ENCODE measurements around the gene PDE5A. TPM values are rescaled to one million over a fixed set of nuclear protein-coding genes. Genes with fewer than 3 reads are reported as not detected.

PDE5A gene
- total RNA-seq, 1 experiment from 2014 or later = 8.1 TPM

GRCh38 chr4:119504616-119505015 is 124.0 kb downstream of the PDE5A start:
- H3K9me3 ChIP-seq (ENCODE audit: low read length) = no peaks in the 10 kb centered on the region
- DNase-seq (no peak), ATAC-seq (no peak)
- TF ChIP-seq CTCF (conservative IDR thresholded peaks at IDR 0.05; ENCODE audit: low read depth, low read length) = no peak
- TF ChIP-seq EZH2phosphoT487 (IDR thresholded peaks at IDR 0.05; ENCODE audit: borderline replicate concordance, low read length) = no peak
- no peaks in the 10 kb centered on the region for H3F3A ChIP-seq (ENCODE audit: low read length, unreplicated experiment)
- ChIA-PET POLR2A (ENCODE audit: unreplicated experiment) (no interaction called here), CTCF (no interaction called here)
- no peak overlapping the region for H3K9ac ChIP-seq (ENCODE audit: low read length)
- H3K9me2 ChIP-seq (replicated peaks; ENCODE audit: low read length) = no peaks in the 10 kb centered on the region
- peaks cover 6% of the 10 kb centered on the region for H3K36me3 ChIP-seq (ENCODE audit: low read depth, low read length)
- no peaks in the 10 kb centered on the region for H4K20me1 ChIP-seq (ENCODE audit: low read length)
- no peak overlapping the region for H2AFZ ChIP-seq (ENCODE audit: low read length)
- H3K4me2 ChIP-seq (ENCODE audit: low read length) = no peak overlapping the region
- no peaks in the 10 kb centered on the region for H3K27me3 ChIP-seq (ENCODE audit: low read length)
- H3K4me3 ChIP-seq (ENCODE audit: low read length) = no peak overlapping the region
- intact Hi-C loops (cut with micrococcal nuclease) = no loop called here
- no peaks in the 10 kb centered on the region for H3K79me2 ChIP-seq (ENCODE audit: low read length)
- no TSS peak for BruUV-seq (replicated peaks)
- H3K27ac ChIP-seq (ENCODE audit: low read length) = no peak overlapping the region
- H3K4me1 ChIP-seq (ENCODE audit: insufficient read depth, low read length) = no peaks in the 10 kb centered on the region

GRCh38 chr4:119501740-119502139 is 126.9 kb downstream of the PDE5A start:
- ChIA-PET POLR2A (ENCODE audit: unreplicated experiment) (no interaction called here), CTCF (no interaction called here)
- no peak overlapping the region for H2AFZ ChIP-seq (ENCODE audit: low read length)
- peaks cover 13% of the 10 kb centered on the region for H3K36me3 ChIP-seq (ENCODE audit: low read depth, low read length)
- no peak for ATAC-seq
- H3K9me2 ChIP-seq (replicated peaks; ENCODE audit: low read length) = no peaks in the 10 kb centered on the region
- no peaks in the 10 kb centered on the region for H4K20me1 ChIP-seq (ENCODE audit: low read length)
- BruUV-seq (replicated peaks) = no TSS peak
- no peak overlapping the region for H3K9ac ChIP-seq (ENCODE audit: low read length)
- DNase-seq = no peak
- H3K27me3 ChIP-seq (ENCODE audit: low read length) = no peaks in the 10 kb centered on the region
- H3K4me2 ChIP-seq (ENCODE audit: low read length) = no peak overlapping the region
- no peaks in the 10 kb centered on the region for H3K9me3 ChIP-seq (ENCODE audit: low read length)
- H3K79me2 ChIP-seq (ENCODE audit: low read length) = no peaks in the 10 kb centered on the region
- no peak overlapping the region for H3K27ac ChIP-seq (ENCODE audit: low read length)
- H3F3A ChIP-seq (ENCODE audit: low read length, unreplicated experiment) = no peaks in the 10 kb centered on the region
- intact Hi-C loops (cut with micrococcal nuclease) = no loop called here
- no peak overlapping the region for H3K4me3 ChIP-seq (ENCODE audit: low read length)
- H3K4me1 ChIP-seq (ENCODE audit: insufficient read depth, low read length) = no peaks in the 10 kb centered on the region
- TF ChIP-seq EZH2 (IDR thresholded peaks at IDR 0.05; ENCODE audit: low read length, unreplicated experiment) = no peak
- no peak for TF ChIP-seq CTCF (conservative IDR thresholded peaks at IDR 0.05; ENCODE audit: low read depth, low read length)
- no peak for TF ChIP-seq EZH2phosphoT487 (IDR thresholded peaks at IDR 0.05; ENCODE audit: borderline replicate concordance, low read length)

- intact Hi-C loops (cut with micrococcal nuclease) = no loop called here
- Histone ChIP-seq H3K9me3 (ENCODE audit: low read length) (no peaks in the 10 kb centered on the region), H3K4me3 (ENCODE audit: low read length) (no peak overlapping the region), H3K4me1 (ENCODE audit: insufficient read depth, low read length) (no peaks in the 10 kb centered on the region), H3K9ac (ENCODE audit: low read length) (no peak overlapping the region), H3K27ac (ENCODE audit: low read length) (no peak overlapping the region), H3K79me2 (ENCODE audit: low read length) (no peaks in the 10 kb centered on the region), H3K4me2 (ENCODE audit: low read length) (no peak overlapping the region), H2AFZ (ENCODE audit: low read length) (no peak overlapping the region), H3K27me3 (ENCODE audit: low read length) (no peaks in the 10 kb centered on the region), H4K20me1 (ENCODE audit: low read length) (no peaks in the 10 kb centered on the region), H3K9me2 (replicated peaks; ENCODE audit: low read length) (no peaks in the 10 kb centered on the region), H3K36me3 (ENCODE audit: low read depth, low read length) (peaks cover 16% of the 10 kb centered on the region), H3F3A (ENCODE audit: low read length, unreplicated experiment) (no peaks in the 10 kb centered on the region)
- ATAC-seq = no peak
- TF ChIP-seq EZH2 (IDR thresholded peaks at IDR 0.05; ENCODE audit: low read length, unreplicated experiment) (no peak), CTCF (conservative IDR thresholded peaks at IDR 0.05; ENCODE audit: low read depth, low read length) (no peak), EZH2phosphoT487 (IDR thresholded peaks at IDR 0.05; ENCODE audit: borderline replicate concordance, low read length) (no peak)
- no TSS peak for BruUV-seq (replicated peaks)
- ChIA-PET CTCF (no interaction called here), POLR2A (ENCODE audit: unreplicated experiment) (no interaction called here)
- DNase-seq = no peak
These were observed 130.1 kb downstream of the PDE5A start for GRCh38 chr4:119498527-119498926.
